Measurements from ENCODE around the gene TOPAZ1. TPM values are rescaled to one million over a fixed set of nuclear protein-coding genes. Genes with fewer than 3 reads are reported as not detected.

Gene TOPAZ1
- polyA plus RNA-seq, 1 donor from 2014 or later: not detected

DNA sequence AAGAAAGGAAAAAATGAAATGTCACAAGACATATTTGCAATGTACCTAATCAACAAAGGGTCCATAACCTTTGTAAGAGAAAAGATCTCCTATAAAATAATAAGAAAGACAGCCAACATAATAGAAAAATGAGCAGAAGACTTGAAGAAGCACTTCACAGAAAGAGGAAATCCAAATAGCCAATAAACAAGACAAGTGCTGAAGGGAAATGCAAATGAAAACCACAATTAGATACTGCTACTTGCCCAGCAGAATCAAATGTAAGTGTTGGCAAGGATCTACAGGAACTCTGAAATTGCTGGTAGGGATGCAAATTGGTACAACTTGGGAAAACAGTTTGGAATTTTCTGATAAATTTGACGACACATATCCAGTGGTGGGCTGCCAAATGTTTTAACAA lies 15.1 kb upstream of the TOPAZ1 start:
- TF ChIP-seq TAF1 (IDR thresholded peaks at IDR 0.05; ENCODE audit: low read depth) (no peak), EZH2 (IDR thresholded peaks at IDR 0.05; ENCODE audit: borderline replicate concordance, insufficient read depth, low read length, poor library complexity, severe bottlenecking) (no peak), EP300 (conservative IDR thresholded peaks at IDR 0.05; ENCODE audit: poor library complexity, severe bottlenecking) (no peak), SMC3 (conservative IDR thresholded peaks at IDR 0.05; ENCODE audit: poor library complexity) (no peak), MXI1 (conservative IDR thresholded peaks at IDR 0.05; ENCODE audit: poor library complexity, severe bottlenecking) (no peak), POLR2AphosphoS5 (IDR thresholded peaks at IDR 0.05) (no peak), RAD21 (conservative IDR thresholded peaks at IDR 0.05) (no peak)
- TF ChIP-seq, protein P1, sequence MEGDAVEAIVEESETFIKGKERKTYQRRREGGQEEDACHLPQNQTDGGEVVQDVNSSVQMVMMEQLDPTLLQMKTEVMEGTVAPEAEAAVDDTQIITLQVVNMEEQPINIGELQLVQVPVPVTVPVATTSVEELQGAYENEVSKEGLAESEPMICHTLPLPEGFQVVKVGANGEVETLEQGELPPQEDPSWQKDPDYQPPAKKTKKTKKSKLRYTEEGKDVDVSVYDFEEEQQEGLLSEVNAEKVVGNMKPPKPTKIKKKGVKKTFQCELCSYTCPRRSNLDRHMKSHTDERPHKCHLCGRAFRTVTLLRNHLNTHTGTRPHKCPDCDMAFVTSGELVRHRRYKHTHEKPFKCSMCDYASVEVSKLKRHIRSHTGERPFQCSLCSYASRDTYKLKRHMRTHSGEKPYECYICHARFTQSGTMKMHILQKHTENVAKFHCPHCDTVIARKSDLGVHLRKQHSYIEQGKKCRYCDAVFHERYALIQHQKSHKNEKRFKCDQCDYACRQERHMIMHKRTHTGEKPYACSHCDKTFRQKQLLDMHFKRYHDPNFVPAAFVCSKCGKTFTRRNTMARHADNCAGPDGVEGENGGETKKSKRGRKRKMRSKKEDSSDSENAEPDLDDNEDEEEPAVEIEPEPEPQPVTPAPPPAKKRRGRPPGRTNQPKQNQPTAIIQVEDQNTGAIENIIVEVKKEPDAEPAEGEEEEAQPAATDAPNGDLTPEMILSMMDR (IDR thresholded peaks at IDR 0.05; ENCODE audit: poor library complexity, severe bottlenecking): no peak
- TF ChIP-seq, protein P2, sequence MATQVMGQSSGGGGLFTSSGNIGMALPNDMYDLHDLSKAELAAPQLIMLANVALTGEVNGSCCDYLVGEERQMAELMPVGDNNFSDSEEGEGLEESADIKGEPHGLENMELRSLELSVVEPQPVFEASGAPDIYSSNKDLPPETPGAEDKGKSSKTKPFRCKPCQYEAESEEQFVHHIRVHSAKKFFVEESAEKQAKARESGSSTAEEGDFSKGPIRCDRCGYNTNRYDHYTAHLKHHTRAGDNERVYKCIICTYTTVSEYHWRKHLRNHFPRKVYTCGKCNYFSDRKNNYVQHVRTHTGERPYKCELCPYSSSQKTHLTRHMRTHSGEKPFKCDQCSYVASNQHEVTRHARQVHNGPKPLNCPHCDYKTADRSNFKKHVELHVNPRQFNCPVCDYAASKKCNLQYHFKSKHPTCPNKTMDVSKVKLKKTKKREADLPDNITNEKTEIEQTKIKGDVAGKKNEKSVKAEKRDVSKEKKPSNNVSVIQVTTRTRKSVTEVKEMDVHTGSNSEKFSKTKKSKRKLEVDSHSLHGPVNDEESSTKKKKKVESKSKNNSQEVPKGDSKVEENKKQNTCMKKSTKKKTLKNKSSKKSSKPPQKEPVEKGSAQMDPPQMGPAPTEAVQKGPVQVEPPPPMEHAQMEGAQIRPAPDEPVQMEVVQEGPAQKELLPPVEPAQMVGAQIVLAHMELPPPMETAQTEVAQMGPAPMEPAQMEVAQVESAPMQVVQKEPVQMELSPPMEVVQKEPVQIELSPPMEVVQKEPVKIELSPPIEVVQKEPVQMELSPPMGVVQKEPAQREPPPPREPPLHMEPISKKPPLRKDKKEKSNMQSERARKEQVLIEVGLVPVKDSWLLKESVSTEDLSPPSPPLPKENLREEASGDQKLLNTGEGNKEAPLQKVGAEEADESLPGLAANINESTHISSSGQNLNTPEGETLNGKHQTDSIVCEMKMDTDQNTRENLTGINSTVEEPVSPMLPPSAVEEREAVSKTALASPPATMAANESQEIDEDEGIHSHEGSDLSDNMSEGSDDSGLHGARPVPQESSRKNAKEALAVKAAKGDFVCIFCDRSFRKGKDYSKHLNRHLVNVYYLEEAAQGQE (IDR thresholded peaks at IDR 0.05; ENCODE audit: borderline replicate concordance): no peak

DNA sequence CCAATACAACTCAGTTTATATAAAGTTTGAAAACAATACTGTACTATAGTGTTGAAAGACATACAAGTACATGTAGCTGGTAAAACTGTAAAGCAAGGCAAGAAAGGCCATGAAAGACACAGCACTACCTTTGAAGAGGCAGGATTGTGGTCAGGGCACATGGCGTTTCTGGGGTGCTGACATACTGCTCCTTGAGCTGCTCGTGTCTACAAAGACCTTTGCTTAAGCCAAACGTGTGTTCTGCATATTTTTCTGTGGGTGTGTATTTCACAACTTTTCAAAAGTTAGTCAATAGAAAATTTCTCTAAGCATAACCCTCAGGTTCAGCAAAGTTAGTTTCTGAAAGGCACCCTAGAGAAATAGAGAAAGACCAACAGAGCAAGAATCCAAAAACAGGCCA lies 14.1 kb upstream of the TOPAZ1 start:
- no peak overlapping the region for H2AFZ ChIP-seq (ENCODE audit: low read depth, low read length)
- no peak overlapping the region for H3K4me3 ChIP-seq (ENCODE audit: low read length)
- no peaks in the 10 kb centered on the region for H3K9me3 ChIP-seq (ENCODE audit: low read length)
- no peaks in the 10 kb centered on the region for H4K20me1 ChIP-seq (ENCODE audit: insufficient read depth)
- TF ChIP-seq MXI1 (conservative IDR thresholded peaks at IDR 0.05; ENCODE audit: poor library complexity, severe bottlenecking): no peak
- no peak overlapping the region for H3K4me2 ChIP-seq (ENCODE audit: low read length)
- no peaks in the 10 kb centered on the region for H3K79me2 ChIP-seq (replicated peaks; ENCODE audit: insufficient read depth, low read length)
- no peaks in the 10 kb centered on the region for H3K36me3 ChIP-seq (ENCODE audit: insufficient read depth, low read length)
- no peak overlapping the region for H3K27ac ChIP-seq (ENCODE audit: low read length)
- H3K9ac ChIP-seq (ENCODE audit: low read length): no peak overlapping the region
- H3F3A ChIP-seq (ENCODE audit: insufficient read depth, low read length, poor library complexity, severe bottlenecking): no peaks in the 10 kb centered on the region
- no peaks in the 10 kb centered on the region for H3K9me2 ChIP-seq (ENCODE audit: insufficient read depth, low read length)
- H3K27me3 ChIP-seq (ENCODE audit: insufficient read depth, low read depth, low read length): no peaks in the 10 kb centered on the region

More for the DNA sequence above, 15.1 kb upstream of the TOPAZ1 start:
- no peaks in the 10 kb centered on the region for H3K79me2 ChIP-seq (replicated peaks; ENCODE audit: insufficient read depth, low read length)
- no peaks in the 10 kb centered on the region for H3K27me3 ChIP-seq (ENCODE audit: insufficient read depth, low read depth, low read length)
- H3F3A ChIP-seq (ENCODE audit: insufficient read depth, low read length, poor library complexity, severe bottlenecking): no peaks in the 10 kb centered on the region
- no peaks in the 10 kb centered on the region for H4K20me1 ChIP-seq (ENCODE audit: insufficient read depth)
- H3K9ac ChIP-seq (ENCODE audit: low read length): no peak overlapping the region
- H3K4me3 ChIP-seq (ENCODE audit: low read length): no peak overlapping the region
- no peaks in the 10 kb centered on the region for H3K9me3 ChIP-seq (ENCODE audit: low read length)
- no peak overlapping the region for H2AFZ ChIP-seq (ENCODE audit: low read depth, low read length)
- H3K36me3 ChIP-seq (ENCODE audit: insufficient read depth, low read length): no peaks in the 10 kb centered on the region
- H3K9me2 ChIP-seq (ENCODE audit: insufficient read depth, low read length): no peaks in the 10 kb centered on the region
- H3K27ac ChIP-seq (ENCODE audit: low read length): no peak overlapping the region
- no peak overlapping the region for H3K4me2 ChIP-seq (ENCODE audit: low read length)

DNA sequence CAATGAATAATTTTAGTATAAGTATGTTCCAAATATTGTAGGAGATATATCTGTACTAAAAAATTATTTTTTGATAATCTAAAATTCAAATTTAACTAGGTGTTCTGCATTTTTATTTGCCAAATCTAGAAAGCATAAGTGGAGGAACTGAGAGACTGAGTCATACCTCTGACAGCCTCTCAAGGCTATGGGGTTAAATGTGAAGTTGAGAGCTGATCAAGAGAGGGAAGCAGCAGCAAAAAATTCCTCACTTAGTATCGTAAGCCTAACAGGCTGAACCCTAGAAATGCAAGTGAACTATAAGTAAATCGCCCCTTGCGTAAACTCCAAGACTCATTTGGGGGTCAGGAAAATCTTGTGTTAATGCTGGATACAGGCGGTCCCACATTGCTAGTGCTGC lies 12.8 kb upstream of the TOPAZ1 start:
- TF ChIP-seq, protein P2 (IDR thresholded peaks at IDR 0.05; ENCODE audit: borderline replicate concordance): no peak
- TF ChIP-seq RAD21 (conservative IDR thresholded peaks at IDR 0.05) (no peak), SMC3 (conservative IDR thresholded peaks at IDR 0.05; ENCODE audit: poor library complexity) (no peak), EP300 (conservative IDR thresholded peaks at IDR 0.05; ENCODE audit: poor library complexity, severe bottlenecking) (no peak), POLR2AphosphoS5 (IDR thresholded peaks at IDR 0.05) (no peak), EZH2 (IDR thresholded peaks at IDR 0.05; ENCODE audit: borderline replicate concordance, insufficient read depth, low read length, poor library complexity, severe bottlenecking) (no peak), TAF1 (IDR thresholded peaks at IDR 0.05; ENCODE audit: low read depth) (no peak), MXI1 (conservative IDR thresholded peaks at IDR 0.05; ENCODE audit: poor library complexity, severe bottlenecking) (no peak)
- TF ChIP-seq, protein P1 (IDR thresholded peaks at IDR 0.05; ENCODE audit: poor library complexity, severe bottlenecking): no peak

More for the DNA sequence above, 12.8 kb upstream of the TOPAZ1 start:
- Histone ChIP-seq H3K4me2 (ENCODE audit: low read length) (no peak overlapping the region), H3K9ac (ENCODE audit: low read length) (no peak overlapping the region), H3K4me3 (ENCODE audit: low read length) (no peak overlapping the region), H2AFZ (ENCODE audit: low read depth, low read length) (no peak overlapping the region), H3K27ac (ENCODE audit: low read length) (no peak overlapping the region), H4K20me1 (ENCODE audit: insufficient read depth) (no peaks in the 10 kb centered on the region), H3K79me2 (replicated peaks; ENCODE audit: insufficient read depth, low read length) (no peaks in the 10 kb centered on the region), H3K9me3 (ENCODE audit: low read length) (no peaks in the 10 kb centered on the region), H3K9me2 (ENCODE audit: insufficient read depth, low read length) (no peaks in the 10 kb centered on the region), H3K36me3 (ENCODE audit: insufficient read depth, low read length) (no peaks in the 10 kb centered on the region), H3K27me3 (ENCODE audit: insufficient read depth, low read depth, low read length) (no peaks in the 10 kb centered on the region), H3F3A (ENCODE audit: insufficient read depth, low read length, poor library complexity, severe bottlenecking) (no peaks in the 10 kb centered on the region)
